Glomerular endothelial cell (primary cell): ENCODE measurements around the gene CHRD. TPM values are rescaled to one million over a fixed set of nuclear protein-coding genes. Genes with fewer than 3 reads are reported as not detected.

Source experiments
- DNase-seq: peaks from one replicate; pipeline ENCODE4 v3.0.0-alpha.2; 2011; ENCODE audit warnings: low read depth, low spot score; ENCODE audit errors: extremely low read depth
- total RNA-seq: library from RNA; depleted of rRNA; stranded (reverse); fragments of >200 nt; gene quantifications from 2 replicates; pipeline ENCODE4 v1.2.3, GENCODE V29; 2015

CHRD gene
- total RNA-seq, 1 donor from 2014 or later: 1.9 TPM

DNA sequence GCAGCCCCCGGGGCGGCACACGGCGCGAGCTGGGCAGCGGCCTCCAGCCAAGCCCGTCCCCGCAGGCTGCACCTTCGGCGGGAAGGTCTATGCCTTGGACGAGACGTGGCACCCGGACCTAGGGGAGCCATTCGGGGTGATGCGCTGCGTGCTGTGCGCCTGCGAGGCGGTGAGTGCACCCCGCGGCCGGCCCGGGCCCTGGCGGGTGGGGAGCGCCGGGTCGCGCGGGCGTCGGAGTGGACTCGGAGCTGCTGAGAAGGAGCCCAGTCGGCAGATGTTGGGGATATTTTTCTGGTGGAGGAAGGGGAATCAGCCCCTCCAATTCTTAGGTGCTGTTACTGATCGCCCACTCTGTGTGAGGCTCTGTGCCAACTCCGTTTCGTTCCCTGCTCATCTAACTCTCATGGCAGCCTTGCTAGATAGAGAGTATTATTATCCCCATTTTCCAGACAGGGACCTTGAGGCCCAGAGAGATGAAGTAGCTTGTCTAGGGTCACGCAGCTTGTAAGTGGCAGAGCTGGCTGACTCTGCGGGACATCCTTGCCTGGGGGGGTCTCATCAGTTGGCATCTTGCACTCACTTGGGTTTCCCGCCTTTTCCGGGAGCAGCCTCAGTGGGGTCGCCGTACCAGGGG, 890 bp downstream of the CHRD start:
- DNase-seq: no peak

- DNase-seq: no peak
These were observed 1.7 kb downstream of the CHRD start for GRCh38 chr3:184381261-184382224.

DNA sequence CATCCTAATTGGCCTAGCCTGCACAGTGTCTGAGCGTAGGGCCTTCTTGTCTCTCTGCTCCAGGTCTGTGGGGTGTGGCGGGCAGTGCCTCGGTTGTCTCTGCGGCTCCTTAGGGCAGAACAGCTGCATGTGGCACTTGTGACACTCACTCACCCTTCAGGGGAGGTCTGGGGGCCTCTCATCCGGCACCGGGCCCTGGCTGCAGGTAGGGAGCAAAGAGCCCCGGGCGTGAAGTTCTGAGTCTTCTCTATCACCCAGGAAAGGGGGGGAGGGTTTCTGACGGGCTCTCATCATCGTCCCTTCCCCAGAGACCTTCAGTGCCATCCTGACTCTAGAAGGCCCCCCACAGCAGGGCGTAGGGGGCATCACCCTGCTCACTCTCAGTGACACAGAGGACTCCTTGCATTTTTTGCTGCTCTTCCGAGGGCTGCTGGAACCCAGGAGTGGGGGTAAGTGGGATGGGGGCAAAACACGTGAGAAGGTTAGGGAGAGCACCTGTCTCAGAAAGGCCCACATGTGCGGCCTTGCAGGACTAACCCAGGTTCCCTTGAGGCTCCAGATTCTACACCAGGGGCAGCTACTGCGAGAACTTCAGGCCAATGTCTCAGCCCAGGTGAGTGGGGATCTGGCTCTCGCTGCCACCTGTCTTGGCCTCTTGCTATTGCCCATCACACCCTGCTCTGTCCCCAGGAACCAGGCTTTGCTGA, 2.6 kb downstream of the CHRD start:
- DNase-seq: no peak

GRCh38 chr3:184383033-184383740, 3.3 kb downstream of the CHRD start:
- no peak for DNase-seq

- no peak for DNase-seq
These were observed 4.5 kb downstream of the CHRD start for GRCh38 chr3:184384342-184384741.

- DNase-seq: no peak
These were observed 5.1 kb downstream of the CHRD start for GRCh38 chr3:184384856-184385422.

DNA sequence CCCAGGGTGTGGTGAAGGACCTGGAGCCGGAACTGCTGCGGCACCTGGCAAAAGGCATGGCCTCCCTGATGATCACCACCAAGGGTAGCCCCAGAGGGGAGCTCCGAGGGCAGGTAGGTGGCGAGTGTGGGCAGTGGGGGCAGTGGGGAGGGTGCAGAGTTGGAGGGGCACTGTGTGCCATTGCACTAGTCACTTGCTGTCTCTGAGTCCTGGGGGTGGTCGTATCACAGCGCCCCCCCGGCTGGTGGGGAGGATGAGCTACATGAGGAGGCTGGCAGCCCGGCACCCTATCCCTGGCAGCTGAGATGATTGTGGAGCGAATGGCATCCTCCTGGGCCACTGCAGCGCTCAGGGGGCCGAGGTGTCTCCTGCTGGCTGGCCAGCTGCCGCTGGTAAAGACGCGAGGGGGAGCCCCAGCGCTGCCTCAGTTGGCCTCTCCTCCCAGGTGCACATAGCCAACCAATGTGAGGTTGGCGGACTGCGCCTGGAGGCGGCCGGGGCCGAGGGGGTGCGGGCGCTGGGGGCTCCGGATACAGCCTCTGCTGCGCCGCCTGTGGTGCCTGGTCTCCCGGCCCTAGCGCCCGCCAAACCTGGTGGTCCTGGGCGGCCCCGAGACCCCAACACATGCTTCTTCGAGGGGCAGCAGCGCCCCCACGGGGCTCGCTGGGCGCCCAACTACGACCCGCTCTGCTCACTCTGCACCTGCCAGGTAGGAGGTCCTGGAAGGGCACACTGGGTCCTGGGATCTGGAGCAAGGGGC, 6.4 kb downstream of the CHRD start:
- DNase-seq: no peak

DNA sequence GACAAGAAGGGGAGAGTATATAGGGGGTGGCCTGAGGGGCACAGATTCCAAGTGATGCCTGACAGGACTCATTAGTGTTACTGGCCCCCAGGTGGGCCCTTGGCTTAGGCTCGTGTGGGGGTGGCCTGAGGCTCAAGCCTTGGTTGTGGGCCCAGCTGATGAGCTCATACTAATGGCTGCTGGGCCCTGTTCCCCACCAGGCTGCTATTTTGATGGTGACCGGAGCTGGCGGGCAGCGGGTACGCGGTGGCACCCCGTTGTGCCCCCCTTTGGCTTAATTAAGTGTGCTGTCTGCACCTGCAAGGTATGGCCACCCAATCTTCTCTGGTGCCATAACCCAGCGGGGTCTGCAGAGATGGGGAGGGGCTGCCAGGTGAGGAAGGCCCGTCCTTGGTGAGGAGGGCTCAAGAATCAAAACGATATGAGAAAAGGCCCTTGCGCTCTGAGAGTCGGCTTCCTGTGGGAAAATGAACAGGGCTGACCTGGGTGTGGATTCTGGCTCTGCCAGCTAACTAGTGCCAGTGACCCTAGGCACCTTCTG, 7.4 kb downstream of the CHRD start:
- no peak for DNase-seq

DNA sequence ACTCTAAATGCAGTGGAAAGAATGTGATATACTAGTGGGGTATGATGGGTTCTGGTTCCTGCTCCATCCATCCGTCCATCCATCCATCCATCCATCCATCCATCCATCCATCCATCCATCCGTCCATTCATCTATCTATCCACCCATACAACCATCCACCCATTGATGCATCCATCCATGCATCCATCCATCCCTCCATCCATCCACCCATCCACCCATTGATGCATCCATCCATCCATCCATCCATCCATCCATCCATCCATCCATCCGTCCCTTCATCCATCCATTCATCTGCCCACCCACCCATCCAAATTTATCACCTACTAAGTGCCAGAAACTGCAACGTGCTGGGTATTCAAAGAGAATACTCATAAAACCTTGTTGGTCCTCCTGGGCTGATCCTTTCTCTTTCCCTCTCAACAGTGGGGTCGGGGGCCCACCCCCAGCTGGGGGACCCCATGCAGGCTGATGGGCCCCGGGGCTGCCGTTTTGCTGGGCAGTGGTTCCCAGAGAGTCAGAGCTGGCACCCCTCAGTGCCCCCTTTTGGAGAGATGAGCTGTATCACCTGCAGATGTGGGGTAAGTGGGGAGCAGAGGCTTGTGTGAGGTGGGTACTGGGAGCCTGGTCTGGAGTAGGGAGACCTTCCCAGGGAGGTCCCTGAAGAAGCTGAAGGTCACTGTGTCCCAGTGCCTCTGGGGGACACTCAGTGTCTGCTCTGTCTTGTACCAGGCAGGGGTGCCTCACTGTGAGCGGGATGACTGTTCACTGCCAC, 8.5 kb downstream of the CHRD start:
- no peak for DNase-seq

- DNase-seq: no peak
These were observed 9.0 kb downstream of the CHRD start for GRCh38 chr3:184388936-184389230.

- no peak for DNase-seq
These were observed 9.5 kb downstream of the CHRD start for GRCh38 chr3:184389384-184389783.

GRCh38 chr3:184389935-184390528, 10.2 kb downstream of the CHRD start:
- DNase-seq: no peak

- DNase-seq: no peak
These were observed 11.4 kb downstream of the CHRD start for GRCh38 chr3:184391266-184391665.

DNA sequence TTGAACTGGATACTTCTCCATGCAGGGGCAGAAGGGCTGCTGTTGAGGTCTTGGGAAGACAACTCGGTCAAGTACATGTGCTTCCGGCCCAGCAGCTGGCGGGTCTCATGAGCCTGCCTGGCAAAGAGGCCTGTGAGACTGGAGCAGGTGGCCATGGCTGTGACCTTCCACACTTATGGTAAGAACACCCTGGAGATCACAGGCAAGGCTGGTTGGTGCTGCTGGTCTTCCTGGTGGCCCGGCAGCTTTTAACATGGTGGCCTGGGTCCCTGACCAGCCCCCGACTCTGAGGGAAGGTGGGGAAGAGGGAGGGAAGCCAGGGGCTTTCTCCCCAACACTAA, 15.4 kb downstream of the CHRD start:
- DNase-seq: no peak

GRCh38 chr3:184399410-184399809, 19.6 kb downstream of the CHRD start:
- no peak for DNase-seq

DNA sequence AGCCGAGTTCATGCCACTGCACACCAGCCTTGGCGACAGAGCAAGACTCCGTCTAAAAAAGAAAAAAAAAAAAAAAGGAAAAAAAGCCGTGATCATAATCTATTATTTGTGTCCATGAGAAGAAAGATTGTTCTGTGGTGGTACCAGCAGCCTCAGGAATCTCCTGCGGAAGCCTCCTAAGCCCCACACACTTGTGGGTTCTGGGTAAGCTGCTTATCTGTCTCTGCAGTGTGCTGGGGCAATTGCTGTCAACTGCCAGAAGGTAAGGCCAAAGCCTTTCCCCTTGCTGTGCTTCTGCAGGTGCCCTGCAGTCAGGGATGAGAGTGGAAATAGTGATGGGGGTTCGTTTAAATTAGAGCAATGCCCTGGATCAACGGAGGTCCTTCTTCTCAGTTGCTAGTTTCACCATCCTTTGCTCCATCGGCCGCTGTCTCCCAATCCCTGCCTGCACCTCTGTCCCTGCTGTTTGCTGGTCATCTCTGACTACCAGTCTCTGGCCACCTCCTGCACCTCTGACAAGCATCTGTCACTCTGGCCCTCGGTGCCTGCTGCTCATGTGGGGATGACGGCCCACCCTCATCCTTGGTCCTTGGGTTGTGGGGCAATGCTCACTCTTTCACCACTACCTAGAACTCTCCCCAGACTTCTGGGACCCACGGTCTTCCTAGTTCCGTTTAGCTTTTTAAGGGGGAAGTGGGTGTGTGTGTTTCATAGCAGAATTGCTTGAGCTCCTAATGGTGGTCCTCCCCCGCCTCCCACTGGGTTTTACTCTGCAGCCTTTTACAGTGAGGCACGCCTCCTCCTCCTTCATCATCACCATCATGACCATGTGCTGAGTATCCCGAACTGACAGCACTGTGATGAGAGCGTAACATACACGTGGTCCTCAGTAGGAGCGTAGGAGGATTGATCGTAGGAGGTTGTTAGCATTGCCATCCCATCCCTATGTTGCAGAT, 25.5 kb downstream of the CHRD start:
- no peak for DNase-seq

GRCh38 chr3:184409331-184409926, 29.6 kb downstream of the CHRD start:
- DNase-seq: no peak
